Activated T-cell treated with anti-CD3 and anti-CD28 coated beads, Interleukin-2, amount 50 U/mL, for 4 hours (primary cell): ENCODE measurements around the gene GPT2. TPM values are rescaled to one million over a fixed set of nuclear protein-coding genes. Genes with fewer than 3 reads are reported as not detected.

Experiments used
- ATAC-seq, 2 donors: fragments of 200-7000 bp; cut with Tn5 transposase; one replicate each; pipeline ENCODE4 v1.10.0; 2021
- DNase-seq: peaks from one replicate; pipeline ENCODE4 v3.0.0-alpha.2; 2020
- H3K27me3 Mint-ChIP-seq: one replicate; pipeline ENCODE4 v1.8.0; 2021; ENCODE audit warnings: low read depth, mixed read lengths
- H3K36me3 Mint-ChIP-seq: one replicate; pipeline ENCODE4 v1.8.0; 2022; ENCODE audit warnings: mixed read lengths; ENCODE audit not compliant: insufficient read depth
- H3K4me1 Mint-ChIP-seq: one replicate; pipeline ENCODE4 v1.8.0; 2021; ENCODE audit warnings: low read depth, mixed read lengths
- H3K4me3 Mint-ChIP-seq: one replicate; pipeline ENCODE4 v1.8.0; 2021; ENCODE audit warnings: mild to moderate bottlenecking, moderate library complexity, mixed read lengths
- H3K9me3 Mint-ChIP-seq: one replicate; pipeline ENCODE4 v1.8.0; 2021; ENCODE audit warnings: mixed read lengths
- total RNA-seq, 3 donors: library from RNA; stranded (reverse); gene quantifications; one replicate each; pipeline ENCODE4 v1.2.1, GENCODE V29; 2021

Gene GPT2
- total RNA-seq, 3 donors from 2014 or later: 8.8 to 18.1 (median 11.2) TPM

GRCh38 chr16:46882940-46883307, 1.2 kb upstream of the GPT2 start:
- H3K27me3 Mint-ChIP-seq: peaks cover 6% of the 10 kb centered on the region
- no peak for ATAC-seq
- no peaks in the 10 kb centered on the region for H3K9me3 Mint-ChIP-seq
- DNase-seq: no peak
- H3K4me1 Mint-ChIP-seq: peaks cover 9% of the 10 kb centered on the region
- peak overlapping the region; percentile 81 for H3K4me3 Mint-ChIP-seq
- no peaks in the 10 kb centered on the region for H3K36me3 Mint-ChIP-seq

- peak in 1 of 2 donors; percentile 1 for ATAC-seq
- no peaks in the 10 kb centered on the region for H3K36me3 Mint-ChIP-seq
Observed at GRCh38 chr16:46883353-46883689, 841 bp upstream of the GPT2 start.

DNA sequence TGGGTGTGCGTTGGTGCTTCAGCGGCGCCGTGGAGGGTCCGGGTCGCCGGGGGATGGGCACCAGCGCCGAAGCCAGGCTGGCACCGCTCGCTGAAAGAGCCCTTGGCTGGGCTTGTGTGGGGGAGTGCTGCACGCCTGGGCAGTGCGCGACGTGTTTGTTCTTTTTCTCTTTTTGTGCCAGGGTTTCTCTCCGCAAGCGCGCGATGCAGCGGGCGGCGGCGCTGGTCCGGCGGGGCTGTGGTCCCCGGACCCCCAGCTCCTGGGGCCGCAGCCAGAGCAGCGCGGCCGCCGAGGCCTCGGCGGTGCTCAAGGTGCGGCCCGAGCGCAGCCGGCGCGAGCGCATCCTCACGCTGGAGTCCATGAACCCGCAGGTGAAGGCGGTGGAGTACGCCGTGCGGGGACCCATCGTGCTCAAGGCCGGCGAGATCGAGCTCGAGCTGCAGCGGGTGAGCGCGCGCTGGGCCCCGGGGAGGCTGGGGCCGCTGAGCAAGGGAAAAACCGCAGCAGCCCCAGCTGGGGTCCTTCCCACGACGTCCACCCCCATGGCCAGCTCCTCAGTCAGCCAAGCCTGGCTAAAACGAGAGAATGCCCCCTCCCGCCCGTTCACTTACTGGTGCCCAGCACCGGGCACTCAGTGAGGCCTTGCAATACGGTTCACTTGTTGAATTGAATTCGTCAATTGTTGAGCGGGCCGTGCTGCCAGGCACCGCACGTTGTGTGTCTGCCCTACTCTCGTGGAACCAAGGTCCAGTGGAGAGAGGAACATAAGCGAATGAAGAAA, 541 bp downstream of the GPT2 start:
- DNase-seq (no peak), ATAC-seq (peak; percentile 38 to 45)
- no peaks in the 10 kb centered on the region for H3K36me3 Mint-ChIP-seq
- H3K27me3 Mint-ChIP-seq: peaks cover 6% of the 10 kb centered on the region
- peaks cover 9% of the 10 kb centered on the region for H3K4me1 Mint-ChIP-seq
- H3K9me3 Mint-ChIP-seq: no peaks in the 10 kb centered on the region
- peak overlapping the region; percentile 81 for H3K4me3 Mint-ChIP-seq

More at GRCh38 chr16:46883353-46883689, 841 bp upstream of the GPT2 start:
- H3K4me3 Mint-ChIP-seq: peak overlapping the region; percentile 81
- peaks cover 9% of the 10 kb centered on the region for H3K4me1 Mint-ChIP-seq
- DNase-seq: no peak
- H3K9me3 Mint-ChIP-seq: no peaks in the 10 kb centered on the region
- peaks cover 6% of the 10 kb centered on the region for H3K27me3 Mint-ChIP-seq

- Mint-ChIP-seq H3K4me3 (peak overlapping the region; percentile 81), H3K36me3 (no peaks in the 10 kb centered on the region), H3K27me3 (peaks cover 5% of the 10 kb centered on the region), H3K9me3 (no peaks in the 10 kb centered on the region), H3K4me1 (peaks cover 9% of the 10 kb centered on the region)
- no peak for ATAC-seq
- no peak for DNase-seq
Observed at GRCh38 chr16:46885960-46886763, 2.0 kb downstream of the GPT2 start.

DNA sequence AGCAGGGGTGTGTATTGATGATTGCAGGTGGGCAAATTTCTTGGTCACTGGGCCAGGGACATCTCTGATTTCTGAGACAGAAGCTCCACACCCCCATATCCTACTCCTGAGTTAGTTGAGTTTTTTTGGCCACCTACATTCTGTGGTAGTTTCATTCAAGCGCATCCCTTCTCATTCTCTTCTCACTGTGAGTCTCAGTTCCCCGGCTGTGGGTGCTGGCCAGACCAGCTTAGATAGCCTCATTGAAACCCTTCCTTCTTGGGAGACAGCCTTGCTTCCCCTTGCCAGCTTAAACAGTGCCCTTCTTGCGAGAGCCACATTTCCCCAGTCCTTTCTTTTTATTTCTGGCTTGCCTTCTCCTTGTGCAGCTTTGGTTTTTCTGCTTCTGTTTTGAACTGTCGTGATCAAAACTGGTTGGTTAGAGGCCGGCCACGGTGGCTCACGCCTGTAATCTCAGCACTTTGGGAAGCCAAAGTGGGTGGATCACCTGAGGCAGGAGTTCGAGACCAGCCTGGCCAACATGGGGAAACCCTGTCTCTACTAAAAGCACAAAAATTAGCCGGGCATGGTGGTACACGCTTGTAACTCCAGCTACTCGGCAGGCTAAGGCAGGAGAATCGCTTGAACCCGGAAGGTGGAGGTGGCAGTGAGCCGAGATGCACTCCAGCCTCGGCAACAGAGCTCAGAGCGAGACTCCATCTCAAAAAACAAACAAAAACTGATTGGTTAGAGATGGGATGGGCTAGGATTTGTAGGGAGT, 2.8 kb downstream of the GPT2 start:
- H3K27me3 Mint-ChIP-seq: peaks cover 5% of the 10 kb centered on the region
- no peaks in the 10 kb centered on the region for H3K36me3 Mint-ChIP-seq
- H3K9me3 Mint-ChIP-seq: no peaks in the 10 kb centered on the region
- H3K4me1 Mint-ChIP-seq: peaks cover 9% of the 10 kb centered on the region
- no peak overlapping the region for H3K4me3 Mint-ChIP-seq
- DNase-seq (no peak), ATAC-seq (no peak)

DNA sequence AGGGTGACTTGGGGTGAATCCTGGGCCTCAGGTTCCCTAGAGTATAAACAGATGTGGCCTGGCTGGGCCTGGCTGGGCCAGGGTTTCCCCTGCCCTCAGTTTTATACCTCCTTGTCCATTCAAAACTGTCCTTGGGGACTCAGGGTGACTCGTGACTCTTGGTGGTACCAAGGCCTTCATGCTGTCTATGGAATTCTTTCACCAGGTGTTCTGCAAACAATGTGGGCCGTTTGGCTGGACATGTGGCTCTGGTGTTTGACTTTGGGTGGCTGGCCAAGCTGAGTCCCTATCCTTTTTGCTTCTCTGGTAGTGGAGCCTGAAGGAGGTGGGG, 3.3 kb downstream of the GPT2 start:
- DNase-seq: no peak

GRCh38 chr16:46889245-46889941, 5.2 kb downstream of the GPT2 start:
- Mint-ChIP-seq H3K9me3 (no peaks in the 10 kb centered on the region), H3K27me3 (peaks cover 5% of the 10 kb centered on the region), H3K4me1 (peaks cover 2% of the 10 kb centered on the region), H3K4me3 (no peak overlapping the region), H3K36me3 (no peaks in the 10 kb centered on the region)
- ATAC-seq (no peak), DNase-seq (no peak)

More for the DNA sequence above, 3.3 kb downstream of the GPT2 start:
- Mint-ChIP-seq H3K4me1 (peaks cover 9% of the 10 kb centered on the region), H3K4me3 (no peak overlapping the region), H3K36me3 (no peaks in the 10 kb centered on the region), H3K9me3 (no peaks in the 10 kb centered on the region), H3K27me3 (peaks cover 5% of the 10 kb centered on the region)
- ATAC-seq: no peak

DNA sequence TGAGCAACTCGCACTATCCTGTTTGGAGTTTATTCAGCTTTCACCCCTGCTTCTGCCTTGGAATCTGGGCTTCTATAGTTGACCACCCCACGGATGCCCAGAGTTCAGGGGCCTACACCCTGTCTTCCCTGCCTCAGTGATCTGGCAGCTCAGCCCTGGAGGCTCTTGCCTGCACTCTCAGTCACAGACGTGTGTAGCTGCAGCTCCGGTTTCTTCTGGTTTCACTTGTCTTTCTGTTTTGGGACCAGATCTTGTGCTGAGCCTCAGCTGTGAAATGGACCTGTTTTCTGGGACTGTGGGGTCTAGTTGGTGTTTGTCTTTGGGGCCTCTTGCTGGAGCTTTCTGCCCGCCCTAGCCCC, 5.8 kb downstream of the GPT2 start:
- ATAC-seq (no peak), DNase-seq (no peak)
- Mint-ChIP-seq H3K9me3 (no peaks in the 10 kb centered on the region), H3K27me3 (peaks cover 5% of the 10 kb centered on the region), H3K4me3 (no peak overlapping the region), H3K4me1 (peaks cover 2% of the 10 kb centered on the region), H3K36me3 (no peaks in the 10 kb centered on the region)

DNA sequence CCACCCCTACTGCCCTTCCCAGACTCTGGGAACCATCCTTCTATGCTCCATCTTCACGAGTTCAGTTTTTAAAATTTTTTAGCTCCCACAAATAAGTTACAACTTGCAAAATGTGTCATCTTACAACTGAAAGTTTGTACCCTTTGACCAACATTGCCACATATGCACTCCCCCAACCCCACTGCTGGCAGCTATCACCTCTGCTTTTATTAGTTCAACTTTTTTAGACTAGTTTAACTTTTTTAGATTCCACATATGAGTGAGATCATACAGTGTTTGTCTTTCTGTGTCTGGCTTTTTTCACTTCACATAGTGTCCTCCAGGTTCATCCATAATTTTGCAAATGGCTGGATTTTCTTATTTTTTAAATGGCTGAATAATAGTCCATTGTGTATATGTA, 7.7 kb downstream of the GPT2 start:
- DNase-seq (no peak), ATAC-seq (no peak)
- no peaks in the 10 kb centered on the region for H3K9me3 Mint-ChIP-seq
- H3K4me3 Mint-ChIP-seq: no peak overlapping the region
- H3K36me3 Mint-ChIP-seq: peaks cover 2% of the 10 kb centered on the region
- no peaks in the 10 kb centered on the region for H3K27me3 Mint-ChIP-seq
- no peaks in the 10 kb centered on the region for H3K4me1 Mint-ChIP-seq

DNA sequence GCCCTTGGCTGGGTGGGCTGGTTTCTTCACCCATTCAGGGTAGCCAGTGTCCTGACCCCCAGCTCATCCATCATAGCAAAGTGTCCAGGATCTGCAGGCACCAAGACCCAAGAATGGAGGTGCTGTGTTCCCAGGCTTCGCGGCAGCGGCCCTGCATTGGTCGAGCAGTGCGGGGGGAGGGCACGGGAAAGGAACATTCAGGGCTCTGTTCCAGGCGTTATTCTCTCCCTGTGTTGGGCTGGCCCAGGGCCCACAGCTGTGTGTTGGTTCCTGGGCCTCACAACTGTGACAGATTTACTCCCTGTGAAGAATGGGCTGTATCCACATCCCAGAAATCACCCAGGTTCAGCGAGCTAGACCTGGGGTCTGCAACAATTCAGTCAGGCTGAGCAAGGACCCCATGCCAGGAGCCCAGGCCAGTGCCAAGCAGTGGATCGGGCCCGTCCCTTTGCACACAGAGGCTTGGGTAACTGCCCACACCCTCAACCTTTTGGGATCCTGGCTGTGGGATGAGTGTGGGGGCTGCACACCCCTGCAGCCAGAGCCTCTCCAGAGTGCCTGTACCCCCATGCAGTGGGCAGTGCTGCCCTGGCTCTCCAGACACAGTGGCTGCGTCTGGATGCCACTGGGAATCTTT, 10.0 kb downstream of the GPT2 start:
- no peaks in the 10 kb centered on the region for H3K9me3 Mint-ChIP-seq
- H3K36me3 Mint-ChIP-seq: peaks cover 2% of the 10 kb centered on the region
- H3K27me3 Mint-ChIP-seq: no peaks in the 10 kb centered on the region
- no peak overlapping the region for H3K4me3 Mint-ChIP-seq
- DNase-seq: no peak
- no peak for ATAC-seq
- H3K4me1 Mint-ChIP-seq: no peaks in the 10 kb centered on the region

DNA sequence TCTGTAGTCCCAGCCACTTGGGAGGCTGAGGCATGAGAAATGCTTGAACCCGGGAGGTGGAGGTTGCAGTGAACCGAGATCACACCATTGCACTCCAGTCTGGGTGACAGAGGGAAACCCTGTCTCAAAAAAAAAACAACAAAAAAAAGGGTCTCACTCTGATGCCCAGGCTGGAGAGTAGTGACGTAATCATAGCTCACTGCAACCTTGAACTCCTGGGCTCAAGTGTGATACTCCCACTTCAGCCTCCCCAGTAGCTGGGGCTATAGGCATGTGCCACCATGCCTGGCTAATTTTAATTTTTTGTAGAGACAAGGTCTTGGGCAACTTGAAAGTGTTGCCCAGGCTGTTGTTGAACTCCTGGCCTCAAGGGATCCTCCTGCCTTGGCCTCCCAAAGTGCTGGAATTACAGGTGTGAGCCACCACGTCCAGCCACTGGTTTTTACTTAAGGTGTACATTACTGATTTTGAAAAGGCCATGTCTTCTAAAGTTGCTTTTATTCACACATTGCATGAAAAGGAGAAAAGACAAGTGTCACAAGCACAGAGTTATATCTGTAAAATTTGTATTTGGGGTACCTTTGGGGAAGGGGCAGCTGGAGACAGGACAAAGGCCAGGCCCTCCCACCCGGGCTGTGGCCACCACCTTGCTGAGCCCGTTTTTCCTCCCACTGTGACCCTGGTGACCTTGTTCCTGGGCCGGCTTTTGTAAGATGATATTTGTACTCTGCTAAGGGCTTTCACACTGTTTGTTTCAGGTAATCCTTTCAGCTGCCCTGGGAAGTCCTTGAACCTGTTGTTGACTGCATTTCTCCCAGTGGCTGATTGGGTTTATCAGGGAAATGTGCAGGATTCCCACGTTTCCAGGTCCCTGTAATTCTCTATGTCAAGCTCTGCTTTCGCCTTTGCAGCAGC, 11.5 kb downstream of the GPT2 start:
- no peak for ATAC-seq
- no peak for DNase-seq
- H3K9me3 Mint-ChIP-seq: no peaks in the 10 kb centered on the region
- H3K4me1 Mint-ChIP-seq: no peaks in the 10 kb centered on the region
- no peak overlapping the region for H3K4me3 Mint-ChIP-seq
- H3K27me3 Mint-ChIP-seq: no peaks in the 10 kb centered on the region
- H3K36me3 Mint-ChIP-seq: peaks cover 2% of the 10 kb centered on the region

DNA sequence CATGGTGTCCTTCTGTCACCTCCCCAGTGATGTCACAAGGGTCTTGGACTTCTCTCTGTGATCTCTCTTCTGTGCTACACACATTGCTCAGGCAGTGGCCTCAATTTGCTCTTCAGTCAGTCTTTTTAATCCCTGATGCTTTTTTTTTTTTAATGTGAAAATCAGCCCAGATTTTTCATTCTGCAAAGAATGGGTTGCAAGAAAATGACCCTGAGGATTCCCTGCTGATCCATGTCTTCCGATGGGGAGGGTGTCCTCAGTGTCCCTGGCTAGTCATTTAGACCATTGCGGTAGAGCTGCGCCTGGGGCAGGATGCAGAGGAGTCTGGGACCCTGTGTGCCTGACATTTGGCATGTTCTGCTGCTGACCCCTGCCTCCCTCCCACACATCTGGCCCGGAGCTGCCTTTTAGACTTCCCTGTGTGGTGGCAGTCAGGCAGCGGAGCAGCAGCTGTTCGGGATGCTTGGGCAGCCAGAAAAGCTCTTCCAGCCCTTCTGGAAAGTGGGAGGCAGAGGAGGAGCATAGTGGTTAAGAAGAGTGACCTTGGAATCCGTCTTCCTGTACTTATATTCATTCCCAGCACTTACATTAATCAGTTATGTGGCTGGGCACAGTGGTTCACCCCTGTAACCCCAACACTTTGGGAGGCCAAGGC, 12.3 kb downstream of the GPT2 start:
- ATAC-seq: no peak
- Mint-ChIP-seq H3K9me3 (no peaks in the 10 kb centered on the region), H3K36me3 (peaks cover 2% of the 10 kb centered on the region), H3K4me3 (no peak overlapping the region), H3K4me1 (no peaks in the 10 kb centered on the region), H3K27me3 (no peaks in the 10 kb centered on the region)
- DNase-seq: no peak

DNA sequence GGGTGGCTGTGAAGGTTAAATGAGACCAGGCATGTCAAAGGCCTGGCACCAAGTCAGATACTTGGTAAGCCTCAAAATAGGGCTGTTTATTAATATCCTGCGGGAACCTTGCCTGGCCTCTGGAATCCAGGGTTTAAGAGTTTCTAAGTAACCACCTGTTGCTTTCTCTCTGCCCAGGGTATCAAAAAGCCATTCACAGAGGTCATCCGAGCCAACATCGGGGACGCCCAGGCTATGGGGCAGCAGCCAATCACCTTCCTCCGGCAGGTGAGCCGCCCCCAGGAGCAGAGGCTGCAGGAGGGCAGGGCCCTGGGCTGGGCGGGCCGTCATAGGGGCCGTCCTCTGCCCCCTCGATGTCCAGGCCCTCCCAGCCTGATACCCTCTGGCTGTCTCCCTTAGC, 13.3 kb downstream of the GPT2 start:
- H3K36me3 Mint-ChIP-seq: peaks cover 2% of the 10 kb centered on the region
- no peak overlapping the region for H3K4me3 Mint-ChIP-seq
- no peak for DNase-seq
- H3K4me1 Mint-ChIP-seq: no peaks in the 10 kb centered on the region
- H3K27me3 Mint-ChIP-seq: no peaks in the 10 kb centered on the region
- H3K9me3 Mint-ChIP-seq: no peaks in the 10 kb centered on the region
- no peak for ATAC-seq
